Measurements from ENCODE around the gene POLR3A. TPM values are rescaled to one million over a fixed set of nuclear protein-coding genes. Genes with fewer than 3 reads are reported as not detected.
"Not testable (repeated sequence)": the region's sequence is repeated elsewhere in the genome, so short reads cannot be mapped to it uniquely, and the experiment has no call there.

Gene POLR3A
- total RNA-seq, 1 donor from 2014 or later: 41.0 TPM

DNA sequence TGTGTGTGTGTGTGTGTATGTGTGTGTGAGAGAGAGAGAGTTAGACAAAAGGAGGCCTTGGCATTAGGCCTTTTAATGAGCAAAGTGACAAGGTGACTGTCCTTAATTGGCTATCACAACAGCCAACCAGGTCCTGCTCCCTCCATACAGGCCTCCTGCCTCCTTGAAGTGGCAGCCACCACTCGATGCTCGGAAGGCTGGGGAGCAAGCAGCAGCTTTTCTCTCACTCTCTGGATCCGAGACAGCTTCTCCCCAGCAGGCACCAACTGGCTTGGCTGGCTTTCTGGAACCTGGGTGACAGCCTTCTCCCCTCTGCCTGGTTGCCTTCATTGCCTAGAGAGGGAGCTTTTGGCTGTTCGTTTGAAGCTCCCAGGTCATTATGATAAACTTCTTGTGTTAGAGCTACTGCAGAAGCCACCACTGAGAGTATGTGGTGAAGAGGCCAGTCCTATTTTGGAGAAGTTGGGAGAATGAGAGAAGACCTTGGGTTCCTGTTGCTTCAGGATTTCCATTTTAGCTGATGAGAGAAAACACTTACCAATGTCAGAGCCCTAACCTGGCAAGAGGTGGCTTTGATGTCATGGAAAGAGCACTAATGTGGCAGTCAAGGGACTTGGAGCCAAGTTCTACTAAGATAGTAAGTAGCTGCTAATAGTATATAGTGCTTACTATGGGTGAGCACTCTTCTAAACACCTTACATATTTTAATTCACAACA lies 42.0 kb upstream of the POLR3A start:
- no peaks in the 10 kb centered on the region for H3K4me1 Mint-ChIP-seq (ENCODE audit: low read depth, unreplicated experiment)
- no peak overlapping the region for H3K4me3 Mint-ChIP-seq (ENCODE audit: unreplicated experiment)
- H3K9me3 Mint-ChIP-seq (ENCODE audit: unreplicated experiment): peaks cover 3% of the 10 kb centered on the region
- H3K27ac Mint-ChIP-seq (ENCODE audit: unreplicated experiment): no peak overlapping the region
- TF ChIP-seq CTCF (IDR thresholded peaks at IDR 0.05; ENCODE audit: partially characterized antibody, unreplicated experiment): no peak
- peaks cover 8% of the 10 kb centered on the region for H3K36me3 Mint-ChIP-seq (ENCODE audit: unreplicated experiment)
- H3K27me3 Mint-ChIP-seq (ENCODE audit: unreplicated experiment): peaks cover 2% of the 10 kb centered on the region
- no peak for DNase-seq

DNA sequence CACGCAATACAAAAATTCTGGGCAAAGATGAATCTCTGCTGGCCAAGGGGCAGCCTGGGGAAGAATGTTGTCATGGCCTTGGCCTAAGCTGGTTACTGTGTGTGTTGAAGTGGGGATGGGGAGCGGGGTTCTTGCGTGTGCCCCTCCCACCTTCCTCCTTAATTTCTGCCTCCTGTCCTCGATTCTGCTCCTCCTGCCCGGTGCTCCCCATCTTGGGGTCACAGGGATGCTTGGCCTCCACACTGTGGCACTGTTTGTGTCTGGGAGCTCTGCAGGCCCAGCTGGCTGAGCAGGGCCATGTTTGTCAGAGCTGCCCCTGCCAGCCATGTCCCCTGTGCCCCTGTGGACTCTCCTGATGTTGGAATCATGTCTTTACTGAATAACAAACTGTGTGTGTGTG lies 41.4 kb upstream of the POLR3A start:
- no peak overlapping the region for H3K27ac Mint-ChIP-seq (ENCODE audit: unreplicated experiment)
- H3K9me3 Mint-ChIP-seq (ENCODE audit: unreplicated experiment): peaks cover 3% of the 10 kb centered on the region
- TF ChIP-seq CTCF (IDR thresholded peaks at IDR 0.05; ENCODE audit: partially characterized antibody, unreplicated experiment): no peak
- H3K27me3 Mint-ChIP-seq (ENCODE audit: unreplicated experiment): peaks cover 2% of the 10 kb centered on the region
- peaks cover under 1% of the 10 kb centered on the region for H3K4me1 Mint-ChIP-seq (ENCODE audit: low read depth, unreplicated experiment)
- H3K4me3 Mint-ChIP-seq (ENCODE audit: unreplicated experiment): no peak overlapping the region
- peaks cover 8% of the 10 kb centered on the region for H3K36me3 Mint-ChIP-seq (ENCODE audit: unreplicated experiment)
- DNase-seq: no peak

DNA sequence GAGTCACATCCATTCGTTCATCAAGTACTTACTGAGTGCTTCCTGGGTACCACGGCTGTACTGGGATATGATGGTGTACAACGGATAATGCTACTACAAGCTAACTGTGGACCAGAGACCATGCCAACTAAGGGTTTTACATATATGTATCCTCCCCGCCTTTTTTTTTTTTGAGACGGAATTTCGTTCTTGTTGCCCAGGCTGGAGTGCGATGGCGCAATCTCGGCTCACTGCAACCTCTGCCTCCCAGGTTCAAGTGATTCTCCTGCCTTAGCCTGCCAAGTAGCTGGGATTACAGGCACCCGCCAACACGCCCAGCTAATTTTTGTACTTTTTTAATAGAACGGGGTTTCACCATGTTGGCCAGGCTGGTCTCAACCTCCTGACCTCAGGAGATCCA lies 40.7 kb upstream of the POLR3A start:
- H3K4me1 Mint-ChIP-seq (ENCODE audit: low read depth, unreplicated experiment); H3K9me3 Mint-ChIP-seq (ENCODE audit: unreplicated experiment); H3K36me3 Mint-ChIP-seq (ENCODE audit: unreplicated experiment); H3K27me3 Mint-ChIP-seq (ENCODE audit: unreplicated experiment); H3K27ac Mint-ChIP-seq (ENCODE audit: unreplicated experiment); H3K4me3 Mint-ChIP-seq (ENCODE audit: unreplicated experiment); DNase-seq: not testable (repeated sequence)

DNA sequence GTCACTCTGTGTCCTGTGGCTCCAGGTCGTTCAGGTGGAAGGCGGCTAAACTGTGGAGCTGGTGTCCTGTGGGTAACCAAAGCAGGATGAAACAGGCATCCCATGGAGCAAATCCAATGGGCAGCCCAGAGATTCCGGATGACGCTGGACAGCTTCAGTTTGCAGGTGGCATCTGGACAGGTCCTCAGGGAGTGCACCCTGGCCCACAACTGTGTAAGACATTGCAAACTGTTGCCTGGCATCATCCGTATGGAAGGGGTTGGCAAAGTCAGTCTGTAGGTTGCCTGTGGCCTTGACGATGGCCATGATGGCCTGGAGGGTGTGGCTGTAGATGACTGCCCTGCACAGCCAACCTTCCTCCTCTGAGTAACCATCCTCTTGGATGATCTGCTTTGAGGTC lies 39.8 kb upstream of the POLR3A start:
- H3K4me3 Mint-ChIP-seq (ENCODE audit: unreplicated experiment): no peak overlapping the region
- peaks cover 4% of the 10 kb centered on the region for H3K4me1 Mint-ChIP-seq (ENCODE audit: low read depth, unreplicated experiment)
- H3K36me3 Mint-ChIP-seq (ENCODE audit: unreplicated experiment): peaks cover 5% of the 10 kb centered on the region
- DNase-seq: no peak
- peaks cover 2% of the 10 kb centered on the region for H3K27me3 Mint-ChIP-seq (ENCODE audit: unreplicated experiment)
- no peak for TF ChIP-seq CTCF (IDR thresholded peaks at IDR 0.05; ENCODE audit: partially characterized antibody, unreplicated experiment)
- peaks cover 3% of the 10 kb centered on the region for H3K9me3 Mint-ChIP-seq (ENCODE audit: unreplicated experiment)
- no peak overlapping the region for H3K27ac Mint-ChIP-seq (ENCODE audit: unreplicated experiment)

- peaks cover 4% of the 10 kb centered on the region for H3K36me3 Mint-ChIP-seq (ENCODE audit: unreplicated experiment)
Observed at GRCh38 chr10:78066728-78067430, 37.6 kb upstream of the POLR3A start.

More at GRCh38 chr10:78066728-78067430, 37.6 kb upstream of the POLR3A start:
- no peak for TF ChIP-seq CTCF (IDR thresholded peaks at IDR 0.05; ENCODE audit: partially characterized antibody, unreplicated experiment)
- no peak overlapping the region for H3K4me3 Mint-ChIP-seq (ENCODE audit: unreplicated experiment)
- peaks cover 2% of the 10 kb centered on the region for H3K27me3 Mint-ChIP-seq (ENCODE audit: unreplicated experiment)
- H3K9me3 Mint-ChIP-seq (ENCODE audit: unreplicated experiment): peaks cover 3% of the 10 kb centered on the region
- DNase-seq: no peak
- H3K4me1 Mint-ChIP-seq (ENCODE audit: low read depth, unreplicated experiment): peaks cover 4% of the 10 kb centered on the region
- no peak overlapping the region for H3K27ac Mint-ChIP-seq (ENCODE audit: unreplicated experiment)

Data from glutamatergic neuron (in vitro differentiated cells).